Right kidney (tissue), 1 donor: ENCODE results near the gene FZD1.

Experiments
- DNase-seq: peaks from one replicate; pipeline ENCODE4 v3.0.0-alpha.2; 2016

FZD1 gene

DNA sequence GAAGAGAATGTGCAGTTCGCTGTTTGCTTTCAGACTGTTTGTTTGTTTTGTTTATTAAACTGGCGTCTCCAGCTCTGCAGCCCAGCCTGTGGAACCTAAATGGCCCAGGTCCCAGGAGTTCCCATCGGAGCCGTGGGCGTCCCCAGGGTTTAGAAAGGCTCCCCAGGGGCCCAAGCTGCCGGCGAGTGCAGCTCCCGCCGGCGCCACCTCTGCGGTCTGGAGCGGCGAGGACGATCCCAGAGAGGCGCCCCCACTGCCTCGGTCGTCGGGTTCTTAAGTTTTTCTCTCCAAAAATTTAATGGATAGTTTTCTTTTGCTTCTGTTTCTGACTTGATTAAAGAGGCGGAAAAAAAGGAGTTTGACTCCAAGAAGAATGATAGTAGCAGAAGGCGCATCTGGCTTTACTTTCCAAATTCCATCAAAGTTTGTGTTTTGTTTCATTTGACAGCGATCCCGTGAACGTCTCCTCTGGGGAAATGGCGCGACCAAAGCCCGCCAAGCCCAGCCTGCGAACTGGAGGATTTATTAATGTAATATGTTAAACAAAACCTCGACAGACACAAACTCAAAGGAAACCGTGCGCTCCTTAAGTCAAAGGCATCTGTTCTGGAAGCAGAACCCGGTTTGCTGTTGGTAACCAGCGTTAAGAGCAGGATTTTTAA, 718 bp upstream of the FZD1 start:
- peak; percentile 77 for DNase-seq

DNA sequence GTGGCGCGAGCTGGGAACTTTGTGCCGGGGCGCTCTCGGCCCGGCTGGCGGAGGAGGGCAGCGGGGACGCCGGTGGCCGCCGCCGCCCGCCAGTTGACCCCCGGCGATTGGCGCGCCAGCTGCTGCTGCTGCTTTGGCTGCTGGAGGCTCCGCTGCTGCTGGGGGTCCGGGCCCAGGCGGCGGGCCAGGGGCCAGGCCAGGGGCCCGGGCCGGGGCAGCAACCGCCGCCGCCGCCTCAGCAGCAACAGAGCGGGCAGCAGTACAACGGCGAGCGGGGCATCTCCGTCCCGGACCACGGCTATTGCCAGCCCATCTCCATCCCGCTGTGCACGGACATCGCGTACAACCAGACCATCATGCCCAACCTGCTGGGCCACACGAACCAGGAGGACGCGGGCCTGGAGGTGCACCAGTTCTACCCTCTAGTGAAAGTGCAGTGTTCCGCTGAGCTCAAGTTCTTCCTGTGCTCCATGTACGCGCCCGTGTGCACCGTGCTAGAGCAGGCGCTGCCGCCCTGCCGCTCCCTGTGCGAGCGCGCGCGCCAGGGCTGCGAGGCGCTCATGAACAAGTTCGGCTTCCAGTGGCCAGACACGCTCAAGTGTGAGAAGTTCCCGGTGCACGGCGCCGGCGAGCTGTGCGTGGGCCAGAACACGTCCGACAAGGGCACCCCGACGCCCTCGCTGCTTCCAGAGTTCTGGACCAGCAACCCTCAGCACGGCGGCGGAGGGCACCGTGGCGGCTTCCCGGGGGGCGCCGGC, 870 bp downstream of the FZD1 start:
- DNase-seq = peak; percentile 92

DNA sequence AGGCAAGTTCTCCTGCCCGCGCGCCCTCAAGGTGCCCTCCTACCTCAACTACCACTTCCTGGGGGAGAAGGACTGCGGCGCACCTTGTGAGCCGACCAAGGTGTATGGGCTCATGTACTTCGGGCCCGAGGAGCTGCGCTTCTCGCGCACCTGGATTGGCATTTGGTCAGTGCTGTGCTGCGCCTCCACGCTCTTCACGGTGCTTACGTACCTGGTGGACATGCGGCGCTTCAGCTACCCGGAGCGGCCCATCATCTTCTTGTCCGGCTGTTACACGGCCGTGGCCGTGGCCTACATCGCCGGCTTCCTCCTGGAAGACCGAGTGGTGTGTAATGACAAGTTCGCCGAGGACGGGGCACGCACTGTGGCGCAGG, 1.4 kb downstream of the FZD1 start:
- DNase-seq = no peak

DNA sequence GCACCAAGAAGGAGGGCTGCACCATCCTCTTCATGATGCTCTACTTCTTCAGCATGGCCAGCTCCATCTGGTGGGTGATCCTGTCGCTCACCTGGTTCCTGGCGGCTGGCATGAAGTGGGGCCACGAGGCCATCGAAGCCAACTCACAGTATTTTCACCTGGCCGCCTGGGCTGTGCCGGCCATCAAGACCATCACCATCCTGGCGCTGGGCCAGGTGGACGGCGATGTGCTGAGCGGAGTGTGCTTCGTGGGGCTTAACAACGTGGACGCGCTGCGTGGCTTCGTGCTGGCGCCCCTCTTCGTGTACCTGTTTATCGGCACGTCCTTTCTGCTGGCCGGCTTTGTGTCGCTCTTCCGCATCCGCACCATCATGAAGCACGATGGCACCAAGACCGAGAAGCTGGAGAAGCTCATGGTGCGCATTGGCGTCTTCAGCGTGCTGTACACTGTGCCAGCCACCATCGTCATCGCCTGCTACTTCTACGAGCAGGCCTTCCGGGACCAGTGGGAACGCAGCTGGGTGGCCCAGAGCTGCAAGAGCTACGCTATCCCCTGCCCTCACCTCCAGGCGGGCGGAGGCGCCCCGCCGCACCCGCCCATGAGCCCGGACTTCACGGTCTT, 1.9 kb downstream of the FZD1 start:
- DNase-seq = peak; percentile 78

DNA sequence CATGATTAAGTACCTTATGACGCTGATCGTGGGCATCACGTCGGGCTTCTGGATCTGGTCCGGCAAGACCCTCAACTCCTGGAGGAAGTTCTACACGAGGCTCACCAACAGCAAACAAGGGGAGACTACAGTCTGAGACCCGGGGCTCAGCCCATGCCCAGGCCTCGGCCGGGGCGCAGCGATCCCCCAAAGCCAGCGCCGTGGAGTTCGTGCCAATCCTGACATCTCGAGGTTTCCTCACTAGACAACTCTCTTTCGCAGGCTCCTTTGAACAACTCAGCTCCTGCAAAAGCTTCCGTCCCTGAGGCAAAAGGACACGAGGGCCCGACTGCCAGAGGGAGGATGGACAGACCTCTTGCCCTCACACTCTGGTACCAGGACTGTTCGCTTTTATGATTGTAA, 2.5 kb downstream of the FZD1 start:
- peak; percentile 69 for DNase-seq

DNA sequence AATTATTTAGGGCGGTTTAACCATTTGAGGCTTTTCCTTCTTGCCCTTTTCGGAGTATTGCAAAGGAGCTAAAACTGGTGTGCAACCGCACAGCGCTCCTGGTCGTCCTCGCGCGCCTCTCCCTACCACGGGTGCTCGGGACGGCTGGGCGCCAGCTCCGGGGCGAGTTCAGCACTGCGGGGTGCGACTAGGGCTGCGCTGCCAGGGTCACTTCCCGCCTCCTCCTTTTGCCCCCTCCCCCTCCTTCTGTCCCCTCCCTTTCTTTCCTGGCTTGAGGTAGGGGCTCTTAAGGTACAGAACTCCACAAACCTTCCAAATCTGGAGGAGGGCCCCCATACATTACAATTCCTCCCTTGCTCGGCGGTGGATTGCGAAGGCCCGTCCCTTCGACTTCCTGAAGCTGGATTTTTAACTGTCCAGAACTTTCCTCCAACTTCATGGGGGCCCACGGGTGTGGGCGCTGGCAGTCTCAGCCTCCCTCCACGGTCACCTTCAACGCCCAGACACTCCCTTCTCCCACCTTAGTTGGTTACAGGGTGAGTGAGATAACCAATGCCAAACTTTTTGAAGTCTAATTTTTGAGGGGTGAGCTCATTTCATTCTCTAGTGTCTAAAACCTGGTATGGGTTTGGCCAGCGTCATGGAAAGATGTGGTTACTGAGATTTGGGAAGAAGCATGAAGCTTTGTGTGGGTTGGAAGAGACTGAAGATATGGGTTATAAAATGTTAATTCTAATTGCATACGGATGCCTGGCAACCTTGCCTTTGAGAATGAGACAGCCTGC, 3.1 kb downstream of the FZD1 start:
- peak; percentile 59 for DNase-seq

DNA sequence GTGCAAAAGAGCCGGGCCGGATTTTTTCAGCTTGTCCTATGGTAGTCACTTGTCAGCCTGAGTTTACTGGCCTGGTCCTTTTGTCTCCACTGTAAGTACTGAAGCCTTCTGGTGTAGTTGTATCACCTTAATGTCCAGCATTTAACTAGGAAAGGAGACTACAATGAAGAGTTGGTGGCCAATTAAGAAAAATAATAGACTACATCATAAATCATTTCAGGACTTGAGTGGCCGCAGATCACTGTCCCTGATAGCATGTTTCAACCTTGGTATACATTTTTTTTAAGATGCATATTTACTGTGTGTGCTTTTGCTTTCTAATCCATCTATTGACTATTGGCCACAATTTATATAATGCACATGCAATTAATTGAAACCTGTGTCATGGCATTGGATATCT, 6.1 kb downstream of the FZD1 start:
- no peak for DNase-seq

DNA sequence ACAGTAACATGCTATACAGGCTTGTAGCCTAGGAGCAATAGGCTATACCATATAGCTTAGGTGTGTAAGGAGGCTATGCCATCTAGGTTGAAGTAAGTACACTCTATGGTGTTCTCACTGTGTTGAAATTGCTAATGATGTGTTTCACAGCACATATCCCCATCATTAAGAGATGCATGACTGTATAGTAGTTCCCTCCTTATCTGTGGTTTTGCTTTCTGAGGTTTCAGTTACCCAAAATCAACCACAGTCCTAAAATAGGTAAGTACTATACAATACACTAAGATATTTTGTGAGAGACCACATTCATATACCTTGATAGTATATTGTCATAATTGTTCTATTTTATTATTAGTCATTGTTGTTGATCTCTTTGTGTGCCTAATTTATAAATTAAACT, 12.7 kb downstream of the FZD1 start:
- no peak for DNase-seq

DNA sequence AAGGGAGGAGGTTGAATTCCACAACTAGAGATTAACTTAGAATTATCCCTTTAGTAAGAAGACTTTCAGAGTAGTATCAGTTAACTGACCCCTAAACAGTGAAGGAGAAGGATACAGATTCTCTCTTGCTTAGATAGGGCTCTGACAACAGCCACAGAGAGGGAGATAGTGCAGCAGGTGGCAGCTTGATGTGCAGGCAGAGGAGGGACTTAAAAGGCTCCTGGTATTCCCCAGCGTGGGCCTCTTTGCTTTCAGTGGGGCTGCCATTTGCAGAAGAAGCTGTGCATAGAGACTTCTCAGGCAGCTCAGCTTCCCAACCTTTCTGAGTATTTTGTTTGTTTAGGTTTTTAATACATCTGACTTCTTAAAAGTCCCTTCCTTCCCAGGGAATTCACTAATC, 16.0 kb downstream of the FZD1 start:
- DNase-seq = no peak

DNA sequence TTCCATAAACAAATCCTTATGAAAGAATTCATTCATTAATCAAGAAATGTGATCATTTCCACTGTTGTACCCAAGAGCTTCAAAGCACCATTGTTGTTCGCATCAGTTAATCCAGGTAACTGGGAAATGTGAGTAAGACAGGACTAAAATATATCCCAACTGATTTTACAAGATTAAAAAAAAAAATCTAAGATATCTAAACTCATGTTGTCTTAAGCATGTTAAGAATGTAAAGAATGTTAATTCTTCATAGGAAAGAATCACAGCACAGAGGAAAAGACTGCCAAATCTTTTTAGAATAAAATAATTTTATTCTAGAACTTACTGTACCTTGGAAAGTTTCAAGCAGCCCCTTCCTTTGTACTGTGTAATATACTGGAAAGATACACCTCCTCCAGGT, 16.4 kb downstream of the FZD1 start:
- DNase-seq = no peak

DNA sequence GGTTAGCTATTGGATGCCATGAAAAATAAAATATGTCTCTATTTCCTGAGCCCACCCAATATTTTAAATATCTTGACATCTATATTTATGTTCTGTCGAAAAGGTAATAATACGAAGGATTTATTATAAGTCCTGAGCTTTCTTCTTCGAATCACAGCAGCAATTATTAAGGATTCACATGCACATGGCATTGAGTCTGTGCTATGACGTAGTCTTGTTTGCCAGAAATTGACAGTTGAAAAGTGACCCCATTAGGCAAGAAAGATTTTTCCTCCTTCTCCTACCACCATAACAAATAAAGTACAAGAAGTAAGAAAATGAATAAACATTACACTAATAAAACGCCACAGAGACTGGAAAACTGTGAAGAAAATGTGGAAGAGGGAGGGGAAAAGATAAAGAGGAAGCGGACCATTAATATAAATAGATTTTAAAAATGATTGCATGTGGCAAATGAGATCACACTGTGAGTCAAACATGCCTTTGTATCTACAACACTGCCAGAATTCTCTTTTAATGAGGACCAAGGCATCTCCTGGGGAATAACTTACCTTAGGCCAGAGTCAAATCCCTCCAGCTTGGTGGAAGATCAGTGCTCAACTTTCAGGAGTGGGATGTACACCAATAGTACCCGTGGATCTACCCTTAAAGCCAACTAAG, 21.6 kb downstream of the FZD1 start:
- no peak for DNase-seq

DNA sequence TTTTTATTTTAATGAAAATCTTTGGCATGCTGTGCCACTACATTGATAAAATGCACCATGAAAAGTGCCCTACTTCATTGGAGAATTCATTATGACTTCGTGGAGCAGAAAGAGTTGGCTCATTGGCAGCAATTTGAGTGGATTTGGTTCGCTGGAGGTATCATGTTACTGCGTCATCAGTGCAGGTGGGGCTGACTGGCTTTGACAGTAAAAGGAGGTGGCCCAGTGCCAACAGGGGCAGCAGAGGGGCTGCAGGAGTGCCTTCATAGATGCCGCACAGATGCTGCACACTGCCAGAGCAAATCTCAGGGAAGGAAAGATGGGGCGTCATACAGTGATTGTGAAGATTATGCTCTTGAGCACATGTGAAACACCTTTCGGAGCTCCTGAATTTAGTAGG, 22.2 kb downstream of the FZD1 start:
- no peak for DNase-seq

DNA sequence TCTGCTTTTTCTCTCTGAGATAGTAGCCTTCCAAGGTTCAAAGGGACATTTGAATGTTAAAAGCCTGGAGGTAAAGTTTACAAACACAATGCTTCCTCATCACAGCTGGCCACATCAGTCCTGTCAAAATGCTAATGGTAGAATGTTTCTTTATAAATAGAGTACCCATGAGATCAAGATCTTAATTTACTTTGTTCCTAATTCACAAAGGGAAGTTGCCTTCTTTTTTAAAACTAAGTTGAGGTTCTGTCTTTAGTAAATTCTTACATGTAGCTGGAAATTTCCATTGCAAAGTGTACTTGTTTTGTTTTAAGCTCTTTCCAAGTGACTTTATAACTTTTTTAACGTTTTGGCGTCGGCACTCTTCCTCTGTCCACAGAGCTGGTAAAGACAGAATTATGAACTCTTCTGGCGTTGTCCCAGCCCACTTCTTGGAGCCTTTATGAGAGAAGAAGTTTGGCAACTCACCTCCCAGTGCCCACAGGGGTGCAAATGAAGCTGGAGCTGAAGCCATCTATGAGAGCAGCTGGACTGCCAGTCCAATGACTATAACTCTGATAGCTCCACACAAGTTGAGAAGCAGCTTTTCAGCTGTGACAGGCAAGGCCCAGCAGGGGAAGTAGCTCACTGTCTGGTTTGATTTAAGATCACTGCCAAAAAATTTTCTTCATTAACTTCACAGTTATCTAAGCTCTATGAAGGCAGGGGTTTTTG, 23.3 kb downstream of the FZD1 start:
- DNase-seq = no peak

DNA sequence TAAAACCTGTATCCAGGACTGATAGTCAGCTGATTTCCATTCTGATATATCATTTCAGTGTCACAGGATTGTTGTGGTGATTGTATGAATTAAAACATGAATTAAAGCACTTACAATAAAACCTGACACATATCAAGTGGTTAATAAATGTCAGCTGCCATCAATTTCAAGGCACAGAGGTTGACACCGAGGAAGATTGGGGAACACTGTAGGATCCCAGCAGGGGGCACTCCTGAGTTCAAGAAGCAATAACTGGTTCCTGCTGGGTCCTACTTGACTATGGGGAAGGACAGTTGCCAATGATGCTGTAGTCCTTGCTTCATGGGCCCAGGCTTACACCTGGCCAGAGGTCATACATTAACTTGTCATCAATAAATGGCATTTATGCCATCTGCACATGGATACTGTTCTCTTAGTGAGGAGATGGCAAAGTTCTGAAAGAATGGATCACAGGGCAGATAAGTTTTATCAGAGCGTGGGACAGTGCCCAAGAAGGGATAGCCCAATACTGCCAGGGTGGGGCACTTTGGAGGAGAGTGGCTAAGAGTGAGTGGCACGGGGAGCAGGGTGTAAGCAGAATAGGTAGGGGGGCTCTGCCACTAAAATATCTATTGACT, 24.1 kb downstream of the FZD1 start:
- DNase-seq = no peak

DNA sequence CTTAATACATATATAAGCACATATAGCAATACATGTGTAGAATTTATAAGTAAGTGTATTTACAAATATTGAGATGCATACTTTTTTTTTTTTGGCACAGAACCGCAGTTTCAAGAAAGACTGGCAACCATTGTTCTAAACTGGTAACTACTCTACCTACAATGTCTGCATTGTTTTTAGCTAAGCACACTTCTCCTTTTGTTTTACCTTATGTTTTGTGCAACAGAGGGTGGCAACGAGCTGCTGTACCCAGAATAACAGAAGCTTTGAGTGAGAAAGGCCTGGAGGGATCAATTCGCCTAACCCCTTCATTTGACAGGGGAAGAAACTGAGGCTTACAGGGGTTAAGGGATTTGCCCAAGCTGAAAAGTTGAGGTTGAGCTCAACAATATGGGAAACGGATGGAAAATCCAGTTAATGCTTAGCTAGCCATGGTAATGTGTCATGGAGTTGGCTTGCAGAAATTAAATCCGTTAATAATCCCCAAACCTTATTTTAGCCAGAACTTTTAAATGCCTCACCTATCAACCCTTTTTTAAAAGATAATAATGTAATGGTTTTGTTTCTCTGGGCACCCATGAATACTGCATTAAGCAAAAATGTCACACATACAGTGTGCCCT, 25.5 kb downstream of the FZD1 start:
- no peak for DNase-seq

DNA sequence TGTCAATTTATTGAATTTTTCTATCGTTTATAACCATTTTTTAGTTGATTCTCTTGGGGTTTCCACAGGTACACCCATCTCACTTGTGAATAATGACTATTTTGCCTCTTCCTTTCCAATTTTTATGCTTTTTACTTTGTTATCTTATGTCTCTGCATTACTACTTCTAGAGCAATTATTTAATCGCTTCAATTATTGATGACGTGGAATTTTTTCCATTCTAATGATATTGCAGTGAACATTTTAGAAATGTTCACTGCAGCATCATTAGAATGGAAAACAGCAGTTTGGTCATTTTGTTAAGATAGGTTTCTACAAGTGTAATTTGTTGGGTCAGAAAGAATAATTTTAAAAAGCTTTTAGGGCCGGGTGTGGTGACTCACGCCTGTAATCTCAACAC, 27.1 kb downstream of the FZD1 start:
- no peak for DNase-seq

DNA sequence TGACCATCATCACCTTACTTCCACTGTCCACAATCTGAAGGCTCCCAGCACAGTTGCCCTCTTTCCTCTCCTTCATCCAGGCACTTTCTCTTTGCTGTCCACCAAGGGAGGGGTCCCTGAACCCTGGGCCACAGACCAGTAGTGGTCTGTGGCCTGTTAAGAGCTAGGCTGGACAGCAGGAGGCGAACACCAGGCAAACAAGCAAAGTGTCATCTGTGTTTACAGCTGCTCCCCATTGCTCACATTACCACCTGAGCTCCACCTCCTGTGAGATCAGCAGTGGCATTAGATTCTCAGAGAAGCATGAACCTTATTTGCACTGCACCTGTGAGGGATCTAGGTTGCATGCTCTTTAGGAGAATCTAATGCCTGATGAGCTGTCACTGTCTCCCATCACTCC, 27.7 kb downstream of the FZD1 start:
- DNase-seq = no peak

DNA sequence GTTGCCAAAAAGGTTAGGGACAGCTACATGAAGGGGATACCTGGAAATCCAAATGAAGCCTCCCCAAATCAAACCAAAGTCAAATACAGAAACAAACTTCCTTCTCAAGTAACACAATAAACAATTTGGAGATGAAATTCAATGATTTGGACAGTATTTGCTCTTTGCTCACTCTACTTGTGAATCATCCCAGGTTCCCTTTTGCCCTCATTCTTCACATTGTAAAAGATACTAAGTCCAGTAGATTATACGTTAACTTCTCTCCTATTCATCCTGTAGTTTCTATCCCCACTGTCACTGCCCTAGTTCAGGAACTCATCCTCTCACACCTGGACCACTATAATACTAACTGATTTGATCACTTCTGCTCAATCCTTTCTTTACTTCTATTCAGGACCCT, 28.3 kb downstream of the FZD1 start:
- DNase-seq = no peak

DNA sequence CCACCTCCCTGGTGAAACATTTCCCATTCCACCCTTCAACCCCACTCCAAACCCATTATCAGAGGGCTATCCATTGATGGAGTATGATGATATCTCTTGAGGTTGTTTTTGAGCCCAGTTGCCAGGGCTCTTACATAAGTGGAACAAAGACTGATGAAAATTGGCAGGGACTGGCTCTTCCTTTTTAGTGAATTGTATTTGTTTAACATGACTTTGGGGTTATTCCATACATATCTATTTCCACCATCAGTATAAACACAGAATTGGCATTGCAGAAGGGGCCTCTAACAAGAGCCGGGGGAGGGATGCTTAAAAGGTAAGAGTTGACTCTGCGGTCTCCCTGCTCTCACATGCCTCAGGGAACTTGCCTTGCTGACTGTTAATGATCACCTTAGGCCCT, 28.9 kb downstream of the FZD1 start:
- no peak for DNase-seq

DNA sequence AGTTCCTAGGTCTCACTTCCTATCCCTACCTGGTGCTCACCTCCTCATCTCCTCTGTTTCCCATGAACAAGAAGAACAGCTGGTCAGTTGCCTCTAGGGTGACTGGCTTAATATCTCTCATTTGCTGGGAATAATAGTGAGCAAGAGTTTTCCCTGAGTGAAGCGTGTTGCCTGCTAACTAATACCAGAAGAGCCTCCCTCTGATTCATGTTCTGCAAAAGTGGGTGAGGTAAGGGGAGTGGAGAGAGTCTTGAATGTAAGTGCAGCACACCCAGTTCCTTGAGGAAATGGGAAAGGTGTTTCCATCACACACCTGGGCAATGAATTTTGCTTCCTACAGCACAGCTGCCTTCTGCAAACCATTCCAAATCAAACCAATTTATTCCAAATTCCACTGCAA, 29.6 kb downstream of the FZD1 start:
- DNase-seq = no peak

DNA sequence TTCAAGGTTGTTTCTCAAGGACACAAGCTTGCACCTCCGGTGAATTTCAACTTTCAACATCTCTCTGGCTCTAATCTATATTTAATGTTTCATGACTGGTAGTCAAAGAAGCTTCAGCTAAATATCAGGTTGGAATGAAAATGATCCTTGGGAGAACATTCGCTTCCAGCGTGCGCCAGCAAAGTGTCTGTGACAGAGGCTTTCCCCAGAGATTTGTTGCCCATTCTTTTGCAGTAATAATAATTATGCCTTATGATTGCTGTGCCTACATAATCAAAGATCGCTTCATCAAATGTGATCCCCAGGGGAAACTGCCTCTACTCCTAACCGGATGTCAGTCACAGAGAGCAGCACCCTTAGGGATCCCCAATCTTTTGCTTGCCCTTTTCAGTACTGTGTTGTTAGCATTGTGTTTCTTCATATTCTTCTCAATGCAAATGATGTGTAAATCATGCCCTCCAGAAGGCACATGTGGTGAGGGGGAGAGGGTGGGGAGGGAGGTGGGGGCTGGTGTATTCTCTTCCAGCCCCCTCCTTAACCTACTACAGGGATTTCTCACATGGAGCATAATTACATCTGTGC, 30.5 kb downstream of the FZD1 start:
- no peak for DNase-seq
